ENCODE data around the gene RRN3. TPM values are rescaled to one million over a fixed set of nuclear protein-coding genes. Genes with fewer than 3 reads are reported as not detected.

RRN3 gene
- polyA plus RNA-seq, 2 of the 4 experiments (the other 2 are of a cell fraction) = 34.0 to 95.7 TPM

DNA sequence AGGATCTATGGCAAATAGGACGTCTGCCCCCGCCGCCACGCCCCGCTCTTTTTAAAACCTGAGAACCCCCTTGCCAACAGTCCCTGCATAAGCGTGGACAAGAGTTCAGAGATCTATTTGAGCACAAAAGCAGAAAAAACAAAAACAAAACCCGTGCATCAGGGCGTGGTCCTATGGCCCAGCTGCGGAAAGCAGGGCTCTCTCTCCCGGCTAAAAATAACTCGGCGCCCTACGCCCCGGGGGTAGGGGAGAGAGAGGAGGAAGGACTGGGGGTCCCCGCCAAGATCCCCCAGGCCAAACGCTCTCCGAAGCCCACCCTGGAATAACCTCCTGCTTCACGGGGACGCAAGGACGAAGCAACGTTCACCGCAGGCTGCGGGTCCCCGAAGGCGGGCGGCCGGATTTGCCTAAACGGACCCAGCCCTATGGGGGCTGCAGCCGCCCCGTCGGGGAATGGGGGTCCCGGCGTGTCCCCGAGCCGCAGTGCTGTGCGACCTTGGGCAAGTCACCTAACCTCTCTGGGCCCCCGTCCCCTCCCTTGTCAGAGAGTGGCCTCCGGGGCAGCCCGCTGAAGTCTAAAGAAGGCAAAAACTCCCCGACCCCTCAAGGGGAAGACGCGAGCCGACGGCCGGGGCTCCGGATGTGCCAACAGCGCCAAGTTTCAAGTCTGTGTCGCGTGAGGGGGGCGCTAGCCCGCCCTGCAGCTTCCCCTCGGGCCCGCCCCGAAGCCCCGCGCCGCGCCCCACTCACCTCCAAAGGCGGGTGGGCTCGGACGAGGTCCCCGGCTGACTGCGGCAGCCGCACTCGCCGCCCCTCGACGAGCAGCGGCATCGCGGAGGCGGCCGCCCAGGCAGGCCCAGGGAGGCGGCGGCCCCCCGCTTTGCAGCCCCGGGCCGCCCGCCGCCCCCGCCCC, 38.7 kb downstream of the RRN3 start (continued):
- TF ChIP-seq MAFK (IDR thresholded peaks at IDR 0.05; ENCODE audit: partially characterized antibody) (no peak), HOXB5 (CRISPR knock-in tag; IDR thresholded peaks at IDR 0.05) (no peak), EHMT2 (IDR thresholded peaks at IDR 0.05; ENCODE audit: low read depth) (no peak)
- TF ChIP-seq, protein P1, sequence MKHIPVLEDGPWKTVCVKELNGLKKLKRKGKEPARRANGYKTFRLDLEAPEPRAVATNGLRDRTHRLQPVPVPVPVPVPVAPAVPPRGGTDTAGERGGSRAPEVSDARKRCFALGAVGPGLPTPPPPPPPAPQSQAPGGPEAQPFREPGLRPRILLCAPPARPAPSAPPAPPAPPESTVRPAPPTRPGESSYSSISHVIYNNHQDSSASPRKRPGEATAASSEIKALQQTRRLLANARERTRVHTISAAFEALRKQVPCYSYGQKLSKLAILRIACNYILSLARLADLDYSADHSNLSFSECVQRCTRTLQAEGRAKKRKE (CRISPR knock-in tag; IDR thresholded peaks at IDR 0.05; ENCODE audit: low read depth) = no peak

DNA sequence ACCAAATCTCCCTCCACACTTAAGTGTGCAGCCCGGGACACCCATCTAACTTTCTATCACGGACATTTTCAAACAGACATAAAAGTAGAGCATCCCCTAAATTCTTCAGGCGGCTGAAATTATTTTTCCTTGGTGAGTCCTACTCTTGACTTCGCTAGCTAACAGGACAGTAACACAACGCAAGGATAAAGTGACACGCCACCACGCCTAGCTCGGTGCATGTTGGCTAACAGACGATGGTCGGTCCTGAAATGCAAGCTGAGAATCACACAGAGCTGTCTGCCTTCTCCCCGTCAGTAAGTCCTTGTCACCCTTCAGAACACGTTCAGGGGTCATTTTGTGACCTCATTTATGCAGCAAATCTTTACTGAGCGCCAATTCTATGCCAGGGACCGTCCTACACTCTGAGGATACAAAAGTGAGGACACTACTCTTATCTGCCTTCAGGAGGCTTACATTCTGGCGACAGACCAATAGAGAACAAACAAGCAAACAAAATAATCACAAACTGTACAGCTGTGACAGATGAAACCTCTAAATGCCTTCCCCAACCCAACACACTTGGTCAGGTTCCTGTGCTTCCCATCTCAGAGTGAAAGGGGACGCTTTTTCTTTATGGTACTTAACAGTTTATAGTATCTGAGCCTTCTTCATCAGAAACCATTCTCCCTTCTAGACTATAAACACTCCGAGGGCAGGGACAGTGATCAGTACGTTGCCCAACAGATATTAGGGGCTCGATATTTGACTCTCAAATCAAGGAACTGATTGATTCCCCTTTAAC, 39.5 kb downstream of the RRN3 start:
- ChIA-PET POLR2A (no interaction called here), CTCF (no interaction called here)
- Histone ChIP-seq H3K27ac (peak overlapping the region in 1 of 2 experiments; percentile 97; a peak in 5 of 6 replicates), H3K4me3 (peak overlapping the region; percentile 99), H3K4me2 (peak overlapping the region; percentile 80), H3K9me3 (no peaks in the 10 kb centered on the region), H3K4me1 (no peaks in the 10 kb centered on the region)
- FAIRE-seq = no peak
- no peak for TF ChIP-seq ESRRA (IDR thresholded peaks at IDR 0.05; ENCODE audit: borderline replicate concordance, low read length)
- TF ChIP-seq, protein P2, sequence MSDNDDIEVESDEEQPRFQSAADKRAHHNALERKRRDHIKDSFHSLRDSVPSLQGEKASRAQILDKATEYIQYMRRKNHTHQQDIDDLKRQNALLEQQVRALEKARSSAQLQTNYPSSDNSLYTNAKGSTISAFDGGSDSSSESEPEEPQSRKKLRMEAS (IDR thresholded peaks at IDR 0.05) = no peak
- TF ChIP-seq, protein P1 (CRISPR knock-in tag; IDR thresholded peaks at IDR 0.05; ENCODE audit: low read depth) = no peak
- no peak for TF ChIP-seq RAD21 (conservative IDR thresholded peaks at IDR 0.05 in 1 of 2, IDR thresholded peaks at IDR 0.05 in 1 of 2)
- no peak for TF ChIP-seq BHLHE40 (IDR thresholded peaks at IDR 0.05; ENCODE audit: low read depth, low read length)
- TF ChIP-seq RARB (CRISPR knock-in tag; IDR thresholded peaks at IDR 0.05) = no peak
- no peak for TF ChIP-seq ZSCAN20 (CRISPR knock-in tag; IDR thresholded peaks at IDR 0.05)
- TF ChIP-seq CBX2 (IDR thresholded peaks at IDR 0.05; ENCODE audit: borderline replicate concordance, low read depth) = no peak
- no peak for TF ChIP-seq KDM5A (IDR thresholded peaks at IDR 0.05)
- DNase-seq (ENCODE audit: low read depth in 1 of 2, low spot score in 1 of 2) = no peak
- 82% methylated on average over 19 of the region's 19 CpGs for WGBS (ENCODE audit: missing lambda C conversion rate)
- ATAC-seq = no peak

DNA sequence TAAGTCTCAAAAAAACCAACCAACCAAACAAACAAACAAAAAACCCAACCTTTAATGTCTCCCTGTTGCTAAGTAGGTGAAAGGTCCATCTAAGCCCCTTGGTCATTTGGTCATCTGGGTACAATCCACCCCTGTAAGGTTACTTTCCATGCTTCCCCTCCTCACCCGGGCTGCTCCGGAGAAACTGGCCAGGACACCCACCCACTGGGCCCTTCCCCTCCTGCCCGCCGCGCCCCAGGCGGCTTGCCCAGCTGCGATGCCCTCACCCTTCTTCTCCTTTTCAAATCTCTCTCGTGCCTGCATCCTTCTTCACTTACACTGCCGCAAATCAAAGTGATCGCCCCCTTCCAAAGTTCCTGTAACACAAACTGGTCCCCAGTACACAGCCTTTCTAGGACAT, 40.2 kb downstream of the RRN3 start:
- ChIA-PET POLR2A (no interaction called here), CTCF (no interaction called here)
- H3K4me3 ChIP-seq = no peak overlapping the region
- no peak overlapping the region for H3K4me2 ChIP-seq
- no peak overlapping the region for H3K27ac ChIP-seq
- FAIRE-seq (no peak), DNase-seq (ENCODE audit: low read depth in 1 of 2, low spot score in 1 of 2) (no peak), ATAC-seq (no peak)
- no peaks in the 10 kb centered on the region for H3K4me1 ChIP-seq
- WGBS (ENCODE audit: missing lambda C conversion rate) = 93% methylated on average over 10 of the region's 10 CpGs
- TF ChIP-seq NR3C1 (IDR thresholded peaks at IDR 0.05) (no peak), ZSCAN20 (CRISPR knock-in tag; IDR thresholded peaks at IDR 0.05) (no peak), CBX2 (IDR thresholded peaks at IDR 0.05; ENCODE audit: borderline replicate concordance, low read depth) (no peak), RAD21 (conservative IDR thresholded peaks at IDR 0.05 in 1 of 2, IDR thresholded peaks at IDR 0.05 in 1 of 2) (no peak), HOXB13 (CRISPR knock-in tag; IDR thresholded peaks at IDR 0.05; ENCODE audit: low read depth) (no peak), HOXA7 (CRISPR knock-in tag; IDR thresholded peaks at IDR 0.05) (no peak), KDM5A (IDR thresholded peaks at IDR 0.05) (no peak), HEYL (CRISPR knock-in tag; IDR thresholded peaks at IDR 0.05) (no peak), TP53 (CRISPR knock-in tag; IDR thresholded peaks at IDR 0.05) (no peak), CHD2 (IDR thresholded peaks at IDR 0.05; ENCODE audit: low read length, partially characterized antibody) (no peak), PHF8 (IDR thresholded peaks at IDR 0.05; ENCODE audit: borderline replicate concordance, low read depth) (no peak), JUN (IDR thresholded peaks at IDR 0.05) (no peak), RFX5 (IDR thresholded peaks at IDR 0.05) (no peak), NFE2L2 (conservative IDR thresholded peaks at IDR 0.05; ENCODE audit: low read length) (no peak), FOXS1 (CRISPR knock-in tag; IDR thresholded peaks at IDR 0.05) (no peak)
- TF ChIP-seq, protein P3, sequence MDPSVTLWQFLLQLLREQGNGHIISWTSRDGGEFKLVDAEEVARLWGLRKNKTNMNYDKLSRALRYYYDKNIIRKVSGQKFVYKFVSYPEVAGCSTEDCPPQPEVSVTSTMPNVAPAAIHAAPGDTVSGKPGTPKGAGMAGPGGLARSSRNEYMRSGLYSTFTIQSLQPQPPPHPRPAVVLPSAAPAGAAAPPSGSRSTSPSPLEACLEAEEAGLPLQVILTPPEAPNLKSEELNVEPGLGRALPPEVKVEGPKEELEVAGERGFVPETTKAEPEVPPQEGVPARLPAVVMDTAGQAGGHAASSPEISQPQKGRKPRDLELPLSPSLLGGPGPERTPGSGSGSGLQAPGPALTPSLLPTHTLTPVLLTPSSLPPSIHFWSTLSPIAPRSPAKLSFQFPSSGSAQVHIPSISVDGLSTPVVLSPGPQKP (IDR thresholded peaks at IDR 0.05; ENCODE audit: low read depth, low read length) = no peak
- H3K9me3 ChIP-seq = no peaks in the 10 kb centered on the region
